ENCODE results near the gene CBFB. TPM values are rescaled to one million over a fixed set of nuclear protein-coding genes. Genes with fewer than 3 reads are reported as not detected.

The CBFB gene
- polyA plus RNA-seq, 1 donor from 2014 or later: 32.6 TPM

GRCh38 chr16:67023689-67024088 is 5.3 kb upstream of the CBFB start:
- Histone ChIP-seq H3F3A (ENCODE audit: insufficient read depth, low read length, poor library complexity, severe bottlenecking) (no peaks in the 10 kb centered on the region), H3K27ac (ENCODE audit: low read length) (no peak overlapping the region), H2AFZ (ENCODE audit: low read depth, low read length) (no peak overlapping the region), H3K4me3 (ENCODE audit: low read length) (no peak overlapping the region), H3K79me2 (replicated peaks; ENCODE audit: insufficient read depth, low read length) (no peaks in the 10 kb centered on the region), H3K9ac (ENCODE audit: low read length) (no peak overlapping the region), H4K20me1 (ENCODE audit: insufficient read depth) (no peaks in the 10 kb centered on the region), H3K4me2 (ENCODE audit: low read length) (no peak overlapping the region), H3K27me3 (ENCODE audit: insufficient read depth, low read depth, low read length) (no peaks in the 10 kb centered on the region), H3K9me2 (ENCODE audit: insufficient read depth, low read length) (no peaks in the 10 kb centered on the region), H3K9me3 (ENCODE audit: low read length) (no peaks in the 10 kb centered on the region), H3K36me3 (ENCODE audit: insufficient read depth, low read length) (no peaks in the 10 kb centered on the region)
- TF ChIP-seq, protein P1, sequence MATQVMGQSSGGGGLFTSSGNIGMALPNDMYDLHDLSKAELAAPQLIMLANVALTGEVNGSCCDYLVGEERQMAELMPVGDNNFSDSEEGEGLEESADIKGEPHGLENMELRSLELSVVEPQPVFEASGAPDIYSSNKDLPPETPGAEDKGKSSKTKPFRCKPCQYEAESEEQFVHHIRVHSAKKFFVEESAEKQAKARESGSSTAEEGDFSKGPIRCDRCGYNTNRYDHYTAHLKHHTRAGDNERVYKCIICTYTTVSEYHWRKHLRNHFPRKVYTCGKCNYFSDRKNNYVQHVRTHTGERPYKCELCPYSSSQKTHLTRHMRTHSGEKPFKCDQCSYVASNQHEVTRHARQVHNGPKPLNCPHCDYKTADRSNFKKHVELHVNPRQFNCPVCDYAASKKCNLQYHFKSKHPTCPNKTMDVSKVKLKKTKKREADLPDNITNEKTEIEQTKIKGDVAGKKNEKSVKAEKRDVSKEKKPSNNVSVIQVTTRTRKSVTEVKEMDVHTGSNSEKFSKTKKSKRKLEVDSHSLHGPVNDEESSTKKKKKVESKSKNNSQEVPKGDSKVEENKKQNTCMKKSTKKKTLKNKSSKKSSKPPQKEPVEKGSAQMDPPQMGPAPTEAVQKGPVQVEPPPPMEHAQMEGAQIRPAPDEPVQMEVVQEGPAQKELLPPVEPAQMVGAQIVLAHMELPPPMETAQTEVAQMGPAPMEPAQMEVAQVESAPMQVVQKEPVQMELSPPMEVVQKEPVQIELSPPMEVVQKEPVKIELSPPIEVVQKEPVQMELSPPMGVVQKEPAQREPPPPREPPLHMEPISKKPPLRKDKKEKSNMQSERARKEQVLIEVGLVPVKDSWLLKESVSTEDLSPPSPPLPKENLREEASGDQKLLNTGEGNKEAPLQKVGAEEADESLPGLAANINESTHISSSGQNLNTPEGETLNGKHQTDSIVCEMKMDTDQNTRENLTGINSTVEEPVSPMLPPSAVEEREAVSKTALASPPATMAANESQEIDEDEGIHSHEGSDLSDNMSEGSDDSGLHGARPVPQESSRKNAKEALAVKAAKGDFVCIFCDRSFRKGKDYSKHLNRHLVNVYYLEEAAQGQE (IDR thresholded peaks at IDR 0.05; ENCODE audit: borderline replicate concordance): no peak
- TF ChIP-seq EP300 (conservative IDR thresholded peaks at IDR 0.05; ENCODE audit: poor library complexity, severe bottlenecking): no peak
- no peak for TF ChIP-seq CTCF (IDR thresholded peaks at IDR 0.05; ENCODE audit: poor library complexity, severe bottlenecking)

DNA sequence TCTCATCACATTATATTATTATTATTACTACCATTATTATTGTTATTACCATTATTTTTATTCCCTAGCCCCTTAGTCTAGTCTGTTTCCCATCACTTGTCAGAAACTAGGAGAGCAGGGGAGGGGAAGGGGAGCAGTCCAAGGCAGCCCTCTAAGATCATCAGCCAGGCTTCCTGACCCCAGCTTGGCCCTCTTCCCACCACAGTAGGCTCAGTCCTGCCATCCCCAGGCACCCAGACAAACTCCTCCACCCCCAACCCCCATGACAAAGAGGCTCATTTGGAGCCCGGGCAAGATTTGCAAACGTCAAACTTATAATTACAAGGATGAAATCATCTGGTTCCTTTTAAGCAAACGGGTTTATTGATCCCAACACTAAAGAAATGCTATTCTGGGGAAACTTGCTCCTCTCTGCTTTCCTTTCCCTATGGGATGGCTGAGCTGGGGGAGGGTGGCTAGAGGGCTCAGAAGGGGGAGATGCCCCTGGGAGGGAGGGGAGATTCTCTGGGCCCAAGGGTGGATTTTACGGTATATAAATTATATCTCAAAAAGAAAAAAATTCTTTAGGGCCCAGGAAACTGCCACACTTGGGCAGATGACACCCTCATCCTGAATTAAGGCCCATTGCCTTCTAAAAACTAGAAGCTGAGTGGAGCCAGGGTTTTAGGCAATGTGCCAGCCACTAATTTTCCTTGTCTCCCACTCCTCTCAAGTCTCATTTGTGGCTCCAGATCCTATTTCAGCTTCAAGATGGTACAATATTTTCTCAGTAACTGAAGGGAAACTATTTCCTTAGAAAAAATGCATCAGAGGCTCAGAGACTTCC is 4.4 kb upstream of the CBFB start:
- no peak overlapping the region for H2AFZ ChIP-seq (ENCODE audit: low read depth, low read length)
- H3F3A ChIP-seq (ENCODE audit: insufficient read depth, low read length, poor library complexity, severe bottlenecking): no peaks in the 10 kb centered on the region
- H3K9me3 ChIP-seq (ENCODE audit: low read length): no peaks in the 10 kb centered on the region
- no peak overlapping the region for H3K9ac ChIP-seq (ENCODE audit: low read length)
- no peaks in the 10 kb centered on the region for H3K9me2 ChIP-seq (ENCODE audit: insufficient read depth, low read length)
- H3K27me3 ChIP-seq (ENCODE audit: insufficient read depth, low read depth, low read length): no peaks in the 10 kb centered on the region
- TF ChIP-seq POLR2AphosphoS5 (IDR thresholded peaks at IDR 0.05): no peak
- no peak for TF ChIP-seq MXI1 (conservative IDR thresholded peaks at IDR 0.05; ENCODE audit: poor library complexity, severe bottlenecking)
- TF ChIP-seq, protein P1 (IDR thresholded peaks at IDR 0.05; ENCODE audit: borderline replicate concordance): no peak
- no peak for TF ChIP-seq RAD21 (conservative IDR thresholded peaks at IDR 0.05)
- no peak for TF ChIP-seq EZH2 (IDR thresholded peaks at IDR 0.05; ENCODE audit: borderline replicate concordance, insufficient read depth, low read length, poor library complexity, severe bottlenecking)
- no peak for TF ChIP-seq EP300 (conservative IDR thresholded peaks at IDR 0.05; ENCODE audit: poor library complexity, severe bottlenecking)
- no peak for TF ChIP-seq CTCF (IDR thresholded peaks at IDR 0.05; ENCODE audit: poor library complexity, severe bottlenecking)
- TF ChIP-seq SMC3 (conservative IDR thresholded peaks at IDR 0.05; ENCODE audit: poor library complexity): no peak
- TF ChIP-seq TAF1 (IDR thresholded peaks at IDR 0.05; ENCODE audit: low read depth): no peak
- H3K4me3 ChIP-seq (ENCODE audit: low read length): no peak overlapping the region
- no peaks in the 10 kb centered on the region for H3K79me2 ChIP-seq (replicated peaks; ENCODE audit: insufficient read depth, low read length)
- H3K36me3 ChIP-seq (ENCODE audit: insufficient read depth, low read length): no peaks in the 10 kb centered on the region
- H4K20me1 ChIP-seq (ENCODE audit: insufficient read depth): no peaks in the 10 kb centered on the region
- no peak overlapping the region for H3K4me2 ChIP-seq (ENCODE audit: low read length)
- H3K27ac ChIP-seq (ENCODE audit: low read length): no peak overlapping the region
